Thymus (tissue), 11 donors: ENCODE results near the gene REELD1. TPM values are rescaled to one million over a fixed set of nuclear protein-coding genes. Genes with fewer than 3 reads are reported as not detected.

Experiments
- DNase-seq, 9 donors: peaks; one replicate each; pipeline ENCODE4 v3.0.0-alpha.2; 2013; ENCODE audit warnings: low spot score in 9 of 9, low read depth in 6 of 9, missing footprints in 1 of 9
- H3K27ac ChIP-seq, 2 donors: one replicate each; pipeline ENCODE4 v1.5.1; 2013; ENCODE audit warnings: control low read depth in 1 of 2, low read depth in 1 of 2, low read length in 1 of 2, mild to moderate bottlenecking in 1 of 2, moderate library complexity in 1 of 2
- H3K27me3 ChIP-seq, 2 donors: one replicate each; pipeline ENCODE4 v1.5.1; 2013; ENCODE audit warnings: low read length in 1 of 2; ENCODE audit not compliant: control insufficient read depth in 2 of 2, insufficient read depth in 1 of 2
- H3K36me3 ChIP-seq, 2 donors: one replicate each; pipeline ENCODE4 v1.5.1; 2013; ENCODE audit warnings: low read length in 1 of 2, mild to moderate bottlenecking in 1 of 2, moderate library complexity in 1 of 2; ENCODE audit not compliant: control insufficient read depth in 2 of 2, insufficient read depth in 2 of 2
- H3K4me1 ChIP-seq, 2 donors: one replicate each; pipeline ENCODE4 v1.5.1; 2013; ENCODE audit warnings: low read length in 2 of 2; ENCODE audit not compliant: control insufficient read depth in 2 of 2, insufficient read depth in 2 of 2
- H3K4me3 ChIP-seq, 2 donors: one replicate each; pipeline ENCODE4 v1.5.1; 2013; ENCODE audit warnings: low read length in 2 of 2, control low read depth in 1 of 2, mild to moderate bottlenecking in 1 of 2
- H3K9me3 ChIP-seq, 2 donors: one replicate each; pipeline ENCODE4 v1.5.1; 2013; ENCODE audit warnings: low read length in 1 of 2, mild to moderate bottlenecking in 1 of 2; ENCODE audit not compliant: control insufficient read depth in 2 of 2, insufficient read depth in 1 of 2
- WGBS: extraction: QIAGEN DNeasy Blood & Tissue Kit; methylation state at CpG from one replicate; pipeline ENCODE4 v1.1.7; 2013; 5-methylcytosine and 5-hydroxymethylcytosine counted together
- polyA plus RNA-seq: library from polyadenylated mRNA; stranded (reverse); fragments of 200-250 nt; gene quantifications from one replicate; pipeline ENCODE4 v1.2.3, GENCODE V29; 2013
- total RNA-seq: library from RNA; stranded (reverse); fragments of 120-200 nt; gene quantifications from one replicate; pipeline ENCODE4 v1.2.4, GENCODE V29; 2013
- donor health status: healthy.

REELD1 gene
- total and polyA plus RNA-seq, 2 donors = 0.05 to 1.4 TPM

DNA sequence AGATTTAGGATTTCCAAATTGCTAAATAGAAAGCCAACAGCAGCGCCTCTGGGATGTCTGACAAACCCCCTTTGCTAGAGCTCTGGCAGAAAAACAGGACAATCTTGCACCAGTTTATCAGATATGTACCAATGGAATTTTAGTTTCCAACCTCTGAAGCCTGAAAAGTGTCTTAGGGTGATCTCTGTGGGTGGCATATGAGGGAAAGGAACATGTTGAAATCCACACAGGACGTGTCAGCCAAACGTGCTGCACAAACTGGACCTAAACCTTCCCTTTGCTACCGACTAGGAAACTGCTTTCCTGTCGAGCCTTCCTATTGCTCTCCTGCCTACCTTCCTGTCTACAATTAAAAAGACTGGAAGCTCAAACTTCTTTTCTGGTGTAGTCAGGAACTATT lies 53.5 kb downstream of the REELD1 start:
- Histone ChIP-seq H3K9me3 (no peaks in the 10 kb centered on the region), H3K4me1 (no peaks in the 10 kb centered on the region), H3K27me3 (no peaks in the 10 kb centered on the region), H3K4me3 (no peak overlapping the region), H3K36me3 (no peaks in the 10 kb centered on the region), H3K27ac (no peak overlapping the region)
- DNase-seq = no peak
- WGBS = 80% methylated on average over 5 of the region's 5 CpGs

GRCh38 chr4:146269228-146269653 lies 54.9 kb downstream of the REELD1 start:
- WGBS = 92% methylated on average over 2 of the region's 2 CpGs
- H3K27me3 ChIP-seq = no peaks in the 10 kb centered on the region
- no peaks in the 10 kb centered on the region for H3K4me1 ChIP-seq
- H3K9me3 ChIP-seq = no peaks in the 10 kb centered on the region
- H3K27ac ChIP-seq = no peak overlapping the region
- H3K36me3 ChIP-seq = no peaks in the 10 kb centered on the region
- H3K4me3 ChIP-seq = no peak overlapping the region
- DNase-seq = no peak

DNA sequence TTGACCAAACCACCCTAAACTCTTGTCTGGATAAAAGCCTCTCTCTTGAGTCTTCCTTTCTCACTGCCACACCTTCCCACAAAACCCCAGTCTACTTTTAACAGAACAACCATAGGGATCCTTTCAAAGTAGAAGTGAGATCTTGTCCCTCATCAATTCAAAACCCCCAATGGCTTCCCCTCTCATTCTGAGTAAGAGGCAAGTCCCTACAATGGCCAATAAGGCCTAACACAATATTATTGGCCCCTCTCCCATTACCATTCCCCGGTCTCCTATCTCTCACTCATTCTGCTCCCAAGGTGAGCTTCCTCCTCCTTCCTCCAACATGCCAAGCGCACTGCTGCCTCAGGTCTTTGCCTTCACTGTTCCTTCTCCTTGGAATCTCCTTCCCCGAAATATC lies 57.1 kb downstream of the REELD1 start:
- no peaks in the 10 kb centered on the region for H3K9me3 ChIP-seq
- no peak overlapping the region for H3K4me3 ChIP-seq
- DNase-seq = no peak
- WGBS = 98% methylated on average over 3 of the region's 3 CpGs
- H3K36me3 ChIP-seq = no peaks in the 10 kb centered on the region
- no peaks in the 10 kb centered on the region for H3K4me1 ChIP-seq
- H3K27ac ChIP-seq = no peak overlapping the region
- H3K27me3 ChIP-seq = no peaks in the 10 kb centered on the region

- H3K9me3 ChIP-seq = no peaks in the 10 kb centered on the region
- H3K27me3 ChIP-seq = no peaks in the 10 kb centered on the region
- WGBS = 94% methylated on average over 5 of the region's 5 CpGs
- no peak overlapping the region for H3K27ac ChIP-seq
- no peak for DNase-seq
- no peak overlapping the region for H3K4me3 ChIP-seq
- no peaks in the 10 kb centered on the region for H3K36me3 ChIP-seq
- H3K4me1 ChIP-seq = no peaks in the 10 kb centered on the region
Measured at GRCh38 chr4:146273204-146273901, 59.0 kb downstream of the REELD1 start.

GRCh38 chr4:146274774-146275173 lies 60.4 kb downstream of the REELD1 start:
- 99% methylated on average over 1 of the region's 1 CpG for WGBS
- no peak overlapping the region for H3K4me3 ChIP-seq
- H3K27me3 ChIP-seq = no peaks in the 10 kb centered on the region
- DNase-seq = no peak
- no peak overlapping the region for H3K27ac ChIP-seq
- H3K9me3 ChIP-seq = no peaks in the 10 kb centered on the region
- no peaks in the 10 kb centered on the region for H3K4me1 ChIP-seq
- no peaks in the 10 kb centered on the region for H3K36me3 ChIP-seq

DNA sequence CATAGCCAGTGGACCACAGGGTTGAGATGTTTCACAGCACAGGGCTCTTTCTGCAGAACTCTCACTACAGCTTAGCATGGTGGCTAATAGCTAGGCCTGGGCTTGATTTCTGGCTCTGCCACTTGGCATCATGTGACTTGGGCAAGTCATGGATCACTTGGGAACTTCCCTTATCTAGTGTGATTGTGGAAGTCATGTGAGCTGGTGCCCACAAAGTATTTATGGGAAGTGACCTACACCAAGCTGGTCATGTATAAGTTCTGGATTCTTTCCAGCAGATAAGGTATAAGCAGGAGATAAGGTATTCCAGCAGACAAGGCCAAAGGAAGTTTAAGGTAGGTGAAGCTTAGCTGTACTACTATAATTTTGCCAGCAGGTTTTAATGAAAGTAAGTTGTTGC lies 61.0 kb downstream of the REELD1 start:
- no peaks in the 10 kb centered on the region for H3K36me3 ChIP-seq
- H3K27me3 ChIP-seq = no peaks in the 10 kb centered on the region
- no peaks in the 10 kb centered on the region for H3K9me3 ChIP-seq
- no peaks in the 10 kb centered on the region for H3K4me1 ChIP-seq
- H3K4me3 ChIP-seq = no peak overlapping the region
- no peak for DNase-seq
- H3K27ac ChIP-seq = no peak overlapping the region

DNA sequence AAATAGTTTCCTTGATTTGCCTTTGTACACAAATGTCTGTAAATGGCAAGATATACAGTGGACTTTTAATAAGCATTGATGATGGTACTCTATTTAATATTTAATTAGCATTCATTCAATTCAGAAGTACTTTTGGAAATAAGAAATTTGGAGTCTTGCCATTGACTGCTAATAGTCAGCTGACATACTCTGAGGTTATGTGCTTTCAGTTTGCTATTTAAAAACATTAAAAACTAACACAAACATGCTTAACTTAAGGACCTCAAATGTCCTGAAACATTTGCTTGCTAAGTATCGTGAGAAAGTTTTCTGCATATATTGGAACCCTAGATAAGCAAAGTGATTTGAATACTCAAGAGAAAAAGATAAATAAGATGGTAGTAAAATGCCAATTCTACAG lies 64.6 kb downstream of the REELD1 start:
- 96% methylated on average over 1 of the region's 1 CpG for WGBS
- no peaks in the 10 kb centered on the region for H3K4me1 ChIP-seq
- no peaks in the 10 kb centered on the region for H3K27me3 ChIP-seq
- H3K4me3 ChIP-seq = no peak overlapping the region
- H3K9me3 ChIP-seq = no peaks in the 10 kb centered on the region
- no peaks in the 10 kb centered on the region for H3K36me3 ChIP-seq
- H3K27ac ChIP-seq = no peak overlapping the region
- DNase-seq = no peak

Other genes with a start within 250 kb of the REELD1 start
- 87.8 TPM for gene LSM6, start 38.8 kb upstream of the REELD1 start, total RNA-seq
- 74.8 TPM for gene LSM6, start 38.8 kb upstream of the REELD1 start, polyA plus RNA-seq